ENCODE data around the gene ITGB3.

ITGB3 gene

DNA sequence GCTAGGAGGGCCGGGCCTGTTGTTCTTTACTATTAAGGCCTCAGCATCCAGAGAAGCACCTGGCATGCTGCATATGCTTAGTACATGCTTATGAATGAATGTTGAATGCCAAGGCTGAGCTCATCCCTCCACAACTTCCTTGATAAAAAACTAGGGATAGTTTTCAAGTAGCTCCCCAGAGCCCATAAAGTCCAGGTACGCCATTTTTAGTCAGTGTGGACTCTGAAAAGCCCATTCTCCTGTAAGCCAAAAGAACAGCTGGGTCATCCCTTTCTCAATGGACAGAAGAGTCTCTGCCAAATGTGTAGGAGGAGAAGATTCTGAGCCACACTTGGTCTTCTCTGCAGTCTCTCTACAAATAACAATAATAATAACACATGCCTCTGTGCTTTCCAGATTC, 8.9 kb upstream of the ITGB3 start:
- no peak for DNase-seq (ENCODE audit: extremely low read depth, low read depth)
- TF ChIP-seq, protein P1, sequence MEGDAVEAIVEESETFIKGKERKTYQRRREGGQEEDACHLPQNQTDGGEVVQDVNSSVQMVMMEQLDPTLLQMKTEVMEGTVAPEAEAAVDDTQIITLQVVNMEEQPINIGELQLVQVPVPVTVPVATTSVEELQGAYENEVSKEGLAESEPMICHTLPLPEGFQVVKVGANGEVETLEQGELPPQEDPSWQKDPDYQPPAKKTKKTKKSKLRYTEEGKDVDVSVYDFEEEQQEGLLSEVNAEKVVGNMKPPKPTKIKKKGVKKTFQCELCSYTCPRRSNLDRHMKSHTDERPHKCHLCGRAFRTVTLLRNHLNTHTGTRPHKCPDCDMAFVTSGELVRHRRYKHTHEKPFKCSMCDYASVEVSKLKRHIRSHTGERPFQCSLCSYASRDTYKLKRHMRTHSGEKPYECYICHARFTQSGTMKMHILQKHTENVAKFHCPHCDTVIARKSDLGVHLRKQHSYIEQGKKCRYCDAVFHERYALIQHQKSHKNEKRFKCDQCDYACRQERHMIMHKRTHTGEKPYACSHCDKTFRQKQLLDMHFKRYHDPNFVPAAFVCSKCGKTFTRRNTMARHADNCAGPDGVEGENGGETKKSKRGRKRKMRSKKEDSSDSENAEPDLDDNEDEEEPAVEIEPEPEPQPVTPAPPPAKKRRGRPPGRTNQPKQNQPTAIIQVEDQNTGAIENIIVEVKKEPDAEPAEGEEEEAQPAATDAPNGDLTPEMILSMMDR (IDR thresholded peaks at IDR 0.05; ENCODE audit: low read depth, low read length, missing control alignments): no peak
- H3K4me3 ChIP-seq (replicated peaks; ENCODE audit: low read depth, low read length): no peak overlapping the region

DNA sequence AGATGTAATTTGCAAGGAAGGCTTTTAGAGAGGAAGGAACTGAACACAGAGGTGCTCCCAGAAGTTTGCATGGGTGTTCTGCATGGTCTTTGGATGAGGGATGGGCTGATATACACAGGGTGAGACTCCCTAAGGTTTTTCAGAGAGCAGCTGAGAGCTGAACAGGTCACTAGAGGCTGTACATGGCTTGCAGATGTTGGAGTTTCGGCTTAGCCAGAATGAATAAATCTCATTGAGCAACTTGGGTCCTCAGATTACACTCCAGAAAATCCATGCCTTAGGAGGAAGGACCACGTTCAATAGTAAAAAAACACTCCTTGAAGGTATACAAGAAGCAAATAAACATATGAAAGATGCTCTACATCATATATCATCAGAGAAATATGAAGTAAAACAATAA, 7.5 kb upstream of the ITGB3 start:
- DNase-seq (ENCODE audit: extremely low read depth, low read depth): no peak
- no peak overlapping the region for H3K4me3 ChIP-seq (replicated peaks; ENCODE audit: low read depth, low read length)
- TF ChIP-seq, protein P1 (IDR thresholded peaks at IDR 0.05; ENCODE audit: low read depth, low read length, missing control alignments): no peak

DNA sequence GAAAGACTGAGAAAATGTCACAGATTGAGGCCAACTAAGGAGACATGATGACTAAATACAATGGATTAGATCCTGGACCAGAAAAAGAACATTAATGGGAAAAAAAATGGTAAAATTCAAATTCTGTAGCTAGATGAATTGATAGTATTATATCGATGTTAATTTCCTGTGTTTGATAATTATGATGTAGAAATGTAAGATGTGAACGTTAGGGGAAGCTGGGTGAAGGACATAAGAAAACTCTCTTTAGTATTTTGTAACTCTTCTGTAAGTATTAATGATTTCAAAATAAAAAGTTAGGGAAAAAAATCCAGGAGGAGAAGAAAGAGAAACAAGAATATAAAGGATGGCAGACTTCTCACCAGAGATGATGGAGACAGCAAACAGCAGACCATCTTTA, 2.8 kb upstream of the ITGB3 start:
- H3K4me3 ChIP-seq (replicated peaks; ENCODE audit: low read depth, low read length): no peak overlapping the region
- TF ChIP-seq, protein P1 (IDR thresholded peaks at IDR 0.05; ENCODE audit: low read depth, low read length, missing control alignments): no peak
- DNase-seq (ENCODE audit: extremely low read depth, low read depth): no peak

DNA sequence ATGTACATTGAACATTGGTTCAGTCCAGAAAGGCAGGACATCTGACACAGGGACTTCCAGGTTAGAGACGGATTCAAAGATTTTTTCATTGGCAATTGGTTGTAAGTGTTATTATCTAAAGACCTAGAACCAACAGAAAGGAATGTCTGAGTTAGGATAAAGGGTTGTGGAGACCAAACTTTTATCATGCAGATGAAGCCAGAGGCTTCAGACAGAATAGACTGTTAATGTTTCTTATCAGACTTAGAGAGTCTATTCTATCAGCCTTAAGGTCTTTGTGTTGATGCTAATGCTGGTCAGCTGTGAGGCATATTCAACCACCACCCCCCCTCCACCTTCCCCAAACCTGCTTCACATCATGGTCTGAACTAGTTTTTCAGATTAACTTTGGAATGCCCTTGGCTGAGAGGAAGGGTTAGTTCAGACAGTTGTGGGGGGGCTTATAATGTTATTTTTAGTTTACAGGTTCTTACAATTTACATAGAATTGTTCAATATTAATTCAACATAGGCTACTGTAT, 2.1 kb upstream of the ITGB3 start:
- H3K4me3 ChIP-seq (replicated peaks; ENCODE audit: low read depth, low read length): no peak overlapping the region
- TF ChIP-seq, protein P1 (IDR thresholded peaks at IDR 0.05; ENCODE audit: low read depth, low read length, missing control alignments): no peak
- DNase-seq (ENCODE audit: extremely low read depth, low read depth): no peak

DNA sequence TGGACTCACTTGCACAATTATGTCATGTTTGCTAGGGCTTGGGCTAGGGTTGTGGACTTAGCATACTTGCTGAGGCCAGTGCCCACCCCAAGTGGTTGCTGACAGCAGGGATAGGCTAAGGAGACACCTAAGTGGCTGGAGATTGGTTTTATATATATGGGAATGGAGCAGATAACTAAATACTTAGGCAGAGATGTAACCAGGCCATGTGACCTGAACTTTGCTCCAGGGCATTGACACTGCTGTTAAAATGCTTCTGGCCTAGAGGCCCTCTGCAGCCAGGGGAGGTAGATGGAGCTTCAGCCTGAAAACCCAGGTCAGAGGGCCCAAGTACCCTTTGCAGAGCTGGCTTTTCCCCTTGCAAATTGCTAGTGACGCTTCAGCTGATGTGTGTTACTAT, 1.4 kb upstream of the ITGB3 start:
- TF ChIP-seq, protein P1 (IDR thresholded peaks at IDR 0.05; ENCODE audit: low read depth, low read length, missing control alignments): no peak
- no peak for DNase-seq (ENCODE audit: extremely low read depth, low read depth)
- no peak overlapping the region for H3K4me3 ChIP-seq (replicated peaks; ENCODE audit: low read depth, low read length)

DNA sequence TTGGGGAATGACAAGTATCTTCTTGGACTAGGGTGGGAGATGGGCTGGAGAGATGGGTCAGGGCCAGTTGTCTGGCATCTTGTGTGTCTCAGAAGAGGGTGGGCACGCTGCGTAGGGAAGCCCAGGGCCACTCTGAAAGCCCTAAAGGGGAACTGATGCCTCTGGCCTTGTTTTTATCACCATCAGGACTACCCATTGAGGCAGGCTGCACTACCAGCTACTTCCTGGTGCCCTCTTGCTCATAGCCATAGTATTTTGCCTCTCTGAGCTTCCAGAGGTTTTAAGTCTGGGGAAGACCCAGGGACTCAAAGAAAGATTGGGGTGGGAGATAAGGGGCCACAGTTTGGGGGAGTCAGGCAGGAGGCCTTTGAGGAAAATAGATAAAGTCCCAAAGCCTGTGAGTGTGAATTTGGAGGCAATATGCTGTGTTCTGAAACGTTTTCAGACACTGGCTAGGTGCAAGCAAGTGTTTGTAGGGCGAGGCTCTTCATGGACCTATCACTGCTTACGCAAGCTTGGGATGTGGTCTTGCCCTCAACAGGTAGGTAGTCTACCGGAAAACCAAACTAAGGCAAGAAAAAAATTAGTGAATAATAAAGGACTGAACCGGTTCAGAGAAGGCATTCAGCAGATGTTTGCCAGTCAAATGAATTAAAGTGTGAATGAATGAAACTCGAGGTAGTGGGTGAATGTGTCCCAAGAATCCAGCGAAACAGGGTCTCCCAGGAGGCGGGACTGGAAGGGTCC, 688 bp upstream of the ITGB3 start:
- DNase-seq (ENCODE audit: extremely low read depth, low read depth): no peak
- TF ChIP-seq, protein P1 (IDR thresholded peaks at IDR 0.05; ENCODE audit: low read depth, low read length, missing control alignments): no peak
- peak overlapping the region; percentile 55 for H3K4me3 ChIP-seq (replicated peaks; ENCODE audit: low read depth, low read length)

Data from HFF-Myc (cell line).